Hepatic stellate cell (primary cell): Measurements from ENCODE around the gene SPATA33.
A peak's percentile ranks its signal among the peaks of the same experiment; 100 is the strongest.
"Not testable (repeated sequence)": the region's sequence is repeated elsewhere in the genome, so short reads cannot be mapped to it uniquely, and the experiment has no call there.

Experiments used
- DNase-seq: peaks from one replicate; pipeline ENCODE4 v3.0.0; 2011; ENCODE audit warnings: low spot score

The SPATA33 gene

GRCh38 chr16:89693931-89694783 is 36.5 kb downstream of the SPATA33 start:
- DNase-seq = no peak

GRCh38 chr16:89694784-89695085 is 37.1 kb downstream of the SPATA33 start:
- DNase-seq = not testable (repeated sequence)

GRCh38 chr16:89695086-89695874 is 37.6 kb downstream of the SPATA33 start:
- no peak for DNase-seq

GRCh38 chr16:89695875-89696669 is 38.4 kb downstream of the SPATA33 start:
- DNase-seq = no peak

GRCh38 chr16:89696670-89697128 is 39.1 kb downstream of the SPATA33 start:
- no peak for DNase-seq

- DNase-seq = no peak
These were observed 39.6 kb downstream of the SPATA33 start for GRCh38 chr16:89697161-89697615.

- DNase-seq = no peak
These were observed 40.1 kb downstream of the SPATA33 start for GRCh38 chr16:89697616-89698331.

- DNase-seq = not testable (repeated sequence)
These were observed 41.1 kb downstream of the SPATA33 start for GRCh38 chr16:89698717-89699116.

GRCh38 chr16:89699629-89700099 is 42.0 kb downstream of the SPATA33 start:
- DNase-seq = not testable (repeated sequence)

GRCh38 chr16:89700100-89700648 is 42.5 kb downstream of the SPATA33 start:
- DNase-seq = peak; percentile 96

GRCh38 chr16:89700649-89701424 is 43.2 kb downstream of the SPATA33 start:
- DNase-seq = peak; percentile 63

GRCh38 chr16:89701425-89702406 is 44.1 kb downstream of the SPATA33 start, which contains the start of gene SPATA2L:
Gene SPATA2L (minus strand): TSS chr16:89701705. CDS start chr16:89701232, 473 bp downstream.
- DNase-seq = peak; percentile 90

GRCh38 chr16:89704281-89704680 is 46.6 kb downstream of the SPATA33 start:
- DNase-seq = no peak

- no peak for DNase-seq
These were observed 47.4 kb downstream of the SPATA33 start for GRCh38 chr16:89705006-89705405.

- DNase-seq = no peak
These were observed 49.1 kb downstream of the SPATA33 start for GRCh38 chr16:89706518-89707260.

- no peak for DNase-seq
These were observed 50.1 kb downstream of the SPATA33 start for GRCh38 chr16:89707695-89708094.

GRCh38 chr16:89708481-89708931 is 50.9 kb downstream of the SPATA33 start:
- no peak for DNase-seq

- no peak for DNase-seq
These were observed 51.5 kb downstream of the SPATA33 start for GRCh38 chr16:89709166-89709565.
